Measurements from ENCODE around the gene MFAP2.

MFAP2 gene

GRCh38 chr1:17023102-17023501 is 42.7 kb upstream of the MFAP2 start:
- no peak for TF ChIP-seq CTCF (IDR thresholded peaks at IDR 0.05; ENCODE audit: insufficient read depth, missing control alignments)
- DNase-seq (ENCODE audit: insufficient read length, low spot score) = no peak
- FAIRE-seq = no peak

GRCh38 chr1:17021896-17022295 is 41.5 kb upstream of the MFAP2 start:
- no peak for DNase-seq (ENCODE audit: insufficient read length, low spot score)
- TF ChIP-seq CTCF (IDR thresholded peaks at IDR 0.05; ENCODE audit: insufficient read depth, missing control alignments) = no peak
- FAIRE-seq = no peak

GRCh38 chr1:17020502-17020901 is 40.1 kb upstream of the MFAP2 start:
- no peak for TF ChIP-seq CTCF (IDR thresholded peaks at IDR 0.05; ENCODE audit: insufficient read depth, missing control alignments)
- no peak for DNase-seq (ENCODE audit: insufficient read length, low spot score)
- FAIRE-seq = no peak

GRCh38 chr1:17018849-17019248 is 38.4 kb upstream of the MFAP2 start:
- no peak for TF ChIP-seq CTCF (IDR thresholded peaks at IDR 0.05; ENCODE audit: insufficient read depth, missing control alignments)
- no peak for FAIRE-seq
- no peak for DNase-seq (ENCODE audit: insufficient read length, low spot score)

GRCh38 chr1:17017435-17017834 is 37.0 kb upstream of the MFAP2 start:
- DNase-seq (ENCODE audit: insufficient read length, low spot score) = no peak
- no peak for FAIRE-seq
- TF ChIP-seq CTCF (IDR thresholded peaks at IDR 0.05; ENCODE audit: insufficient read depth, missing control alignments) = no peak

GRCh38 chr1:17016317-17016661 is 35.9 kb upstream of the MFAP2 start:
- FAIRE-seq (no peak), DNase-seq (ENCODE audit: insufficient read length, low spot score) (no peak)
- TF ChIP-seq CTCF (IDR thresholded peaks at IDR 0.05; ENCODE audit: insufficient read depth, missing control alignments) = no peak

- TF ChIP-seq CTCF (IDR thresholded peaks at IDR 0.05; ENCODE audit: insufficient read depth, missing control alignments) = no peak
- DNase-seq (ENCODE audit: insufficient read length, low spot score) = no peak
- no peak for FAIRE-seq
Measured at GRCh38 chr1:17014671-17015567, 34.5 kb upstream of the MFAP2 start.

All from D721Med (cell line).